ENCODE results near the gene TNFRSF9.
"Not testable (repeated sequence)": the region's sequence is repeated elsewhere in the genome, so short reads cannot be mapped to it uniquely, and the experiment has no call there.

Gene TNFRSF9

DNA sequence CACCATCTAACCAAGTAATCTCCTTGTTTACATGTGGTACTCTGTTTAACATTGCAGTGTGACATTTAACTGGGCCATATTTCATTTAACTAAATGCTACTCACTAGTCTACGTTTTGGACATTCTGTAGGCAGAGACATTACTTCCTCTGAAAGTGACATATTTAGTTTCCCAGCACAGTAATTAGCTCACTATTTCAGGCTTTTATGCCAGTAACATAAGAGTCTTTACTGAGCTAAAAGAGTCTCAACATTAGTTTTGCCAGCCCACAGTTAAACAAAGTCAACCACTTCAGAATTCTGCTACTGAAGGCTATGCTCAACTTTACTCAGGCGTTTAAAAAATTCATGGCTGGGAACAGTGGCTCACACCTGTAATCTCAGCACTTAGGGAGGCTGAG, 2.6 kb upstream of the TNFRSF9 start:
- Mint-ChIP-seq H3K4me3 (no peak overlapping the region), H3K4me1 (ENCODE audit: low read depth) (peaks cover 24% of the 10 kb centered on the region), H3K36me3 (ENCODE audit: low read depth) (no peaks in the 10 kb centered on the region), H3K27ac (no peak overlapping the region), H3K9me3 (no peaks in the 10 kb centered on the region), H3K27me3 (ENCODE audit: low read depth) (peaks cover 25% of the 10 kb centered on the region)

DNA sequence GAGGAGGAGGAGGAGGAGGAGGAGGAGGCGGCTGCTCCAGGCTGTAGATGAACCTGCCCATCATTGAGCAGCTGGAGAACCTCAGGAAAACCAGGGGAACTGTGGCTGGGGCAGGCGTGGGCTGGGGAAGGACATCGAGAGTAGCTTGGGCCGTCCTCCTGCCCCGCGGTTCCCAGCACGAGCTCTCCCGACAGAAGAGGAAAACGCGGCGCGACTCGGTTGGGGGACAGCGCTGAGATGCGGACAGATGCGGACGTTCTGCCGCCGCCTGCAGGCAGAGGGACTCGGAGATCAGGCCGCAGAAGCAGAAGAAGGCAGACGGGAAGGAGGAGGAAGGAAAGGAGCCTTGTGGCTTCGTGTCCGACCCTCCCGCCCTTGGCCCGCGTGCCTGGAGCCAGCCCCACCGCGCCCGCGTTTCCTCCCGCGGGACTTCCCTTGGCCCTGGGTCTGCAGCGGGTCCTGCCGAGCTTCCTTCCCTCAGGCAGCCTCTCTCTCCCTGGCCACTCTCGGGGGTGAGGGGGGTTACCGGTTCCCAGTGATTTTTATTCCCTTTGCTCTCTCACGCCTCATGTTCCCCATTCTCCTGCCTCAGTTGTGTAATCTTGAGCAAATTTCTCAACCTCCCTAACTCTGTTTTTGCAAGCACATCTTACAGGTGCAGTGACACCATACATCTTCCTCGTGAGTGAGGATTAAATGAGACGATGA, 1.7 kb upstream of the TNFRSF9 start:
- Mint-ChIP-seq H3K27ac (peak overlapping the region; percentile 66), H3K9me3 (no peaks in the 10 kb centered on the region), H3K36me3 (ENCODE audit: low read depth) (no peaks in the 10 kb centered on the region), H3K4me1 (ENCODE audit: low read depth) (peaks cover 28% of the 10 kb centered on the region), H3K4me3 (peak overlapping the region; percentile 83), H3K27me3 (ENCODE audit: low read depth) (peaks cover 25% of the 10 kb centered on the region)

DNA sequence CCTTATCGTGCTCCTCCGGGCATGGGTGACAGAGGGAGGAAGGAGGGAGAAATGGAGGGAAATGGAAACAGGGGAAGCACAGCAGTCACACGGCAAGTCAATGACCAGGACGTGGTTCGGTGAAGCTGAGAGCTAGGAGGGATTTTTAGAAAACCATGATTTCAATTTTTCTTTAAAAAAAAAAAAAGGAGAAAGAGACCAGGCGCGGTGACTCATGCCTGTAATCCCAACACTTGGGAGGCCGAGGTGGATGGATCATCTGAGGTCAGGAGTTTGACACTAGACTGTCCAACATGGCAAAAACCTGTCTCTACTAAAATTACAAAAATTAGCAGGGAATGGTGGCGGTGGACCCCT, 776 bp upstream of the TNFRSF9 start:
- peak overlapping the region; percentile 83 for H3K4me3 Mint-ChIP-seq
- H3K27me3 Mint-ChIP-seq (ENCODE audit: low read depth): peaks cover 25% of the 10 kb centered on the region
- H3K4me1 Mint-ChIP-seq (ENCODE audit: low read depth): peaks cover 28% of the 10 kb centered on the region

DNA sequence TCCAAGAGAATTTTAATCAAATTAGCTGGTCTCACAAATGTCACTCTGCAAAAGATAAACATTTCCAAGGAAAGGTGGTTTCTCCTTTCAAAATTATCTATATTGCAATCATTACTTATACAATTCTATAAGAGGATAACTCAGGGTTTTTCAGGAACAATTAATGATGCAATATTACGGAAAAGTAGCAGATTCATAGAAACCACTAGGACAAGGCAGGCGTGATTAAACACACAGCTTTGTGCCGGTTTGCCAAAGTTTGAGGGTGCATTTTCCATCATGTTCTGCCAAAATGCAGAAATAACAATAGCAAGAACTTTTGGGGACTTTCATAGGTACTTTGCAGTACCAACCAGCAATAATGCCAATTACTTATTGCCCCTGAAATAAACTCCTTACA, 605 bp downstream of the TNFRSF9 start:
- Mint-ChIP-seq H3K4me1 (ENCODE audit: low read depth) (peaks cover 28% of the 10 kb centered on the region), H3K27me3 (ENCODE audit: low read depth) (peaks cover 25% of the 10 kb centered on the region)

More for the DNA sequence above, 776 bp upstream of the TNFRSF9 start:
- no peaks in the 10 kb centered on the region for H3K9me3 Mint-ChIP-seq
- no peaks in the 10 kb centered on the region for H3K36me3 Mint-ChIP-seq (ENCODE audit: low read depth)
- H3K27ac Mint-ChIP-seq: peak overlapping the region; percentile 72

DNA sequence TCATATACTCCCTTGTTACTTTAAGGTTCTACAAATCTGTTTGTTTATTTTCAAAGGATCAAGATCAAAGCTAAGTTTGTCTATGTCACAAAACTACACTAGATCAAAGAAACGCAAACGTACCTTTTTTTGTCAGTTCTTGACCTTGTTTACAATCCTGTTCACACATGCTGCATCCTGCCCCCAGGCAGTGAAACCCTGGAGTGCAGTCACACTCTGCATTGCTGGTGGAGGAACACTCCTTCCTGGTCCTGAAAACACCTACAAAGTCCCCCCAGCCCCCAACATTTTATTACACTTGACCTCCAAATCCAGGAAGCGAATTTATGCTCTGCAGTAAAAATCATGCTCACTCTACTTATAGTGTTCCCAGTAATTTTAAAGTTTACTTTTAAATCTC, 2.6 kb downstream of the TNFRSF9 start:
- no peak overlapping the region for H3K27ac Mint-ChIP-seq

More for the DNA sequence above, 605 bp downstream of the TNFRSF9 start:
- H3K27ac Mint-ChIP-seq: no peak overlapping the region
- H3K36me3 Mint-ChIP-seq (ENCODE audit: low read depth): peaks cover 2% of the 10 kb centered on the region
- H3K4me3 Mint-ChIP-seq: no peak overlapping the region
- H3K9me3 Mint-ChIP-seq: no peaks in the 10 kb centered on the region

DNA sequence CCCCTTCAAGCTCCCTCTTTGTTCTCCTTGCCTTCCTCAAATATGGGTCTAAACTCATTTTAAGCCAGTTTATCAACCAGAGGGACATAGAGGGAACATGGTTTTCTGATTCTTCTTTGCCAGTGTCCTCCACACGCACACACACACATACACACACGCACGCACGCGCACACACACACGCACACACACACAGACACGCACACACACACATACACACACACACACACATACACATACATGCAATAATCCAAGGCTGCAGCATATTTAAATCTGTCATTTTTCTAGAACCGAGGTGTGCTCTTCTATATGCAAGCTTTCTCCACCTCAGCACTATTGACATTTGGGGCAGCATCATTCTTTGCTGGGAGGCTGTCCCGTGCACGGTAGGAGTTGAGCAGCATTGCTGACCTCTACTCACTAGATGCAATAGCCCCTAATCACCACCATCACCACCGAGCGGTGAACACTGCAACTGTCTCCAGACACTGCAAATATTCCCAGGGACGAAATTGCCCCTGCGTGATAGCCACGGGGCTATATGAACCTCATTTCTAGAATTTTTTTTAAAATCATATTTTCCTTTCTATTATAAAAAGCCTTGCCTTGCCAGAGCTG, 8.0 kb downstream of the TNFRSF9 start:
- peaks cover 10% of the 10 kb centered on the region for H3K27me3 Mint-ChIP-seq (ENCODE audit: low read depth)
- H3K9me3 Mint-ChIP-seq: no peaks in the 10 kb centered on the region
- no peak overlapping the region for H3K4me3 Mint-ChIP-seq
- no peak overlapping the region for H3K27ac Mint-ChIP-seq
- peaks cover 7% of the 10 kb centered on the region for H3K36me3 Mint-ChIP-seq (ENCODE audit: low read depth)
- H3K4me1 Mint-ChIP-seq (ENCODE audit: low read depth): peaks cover 19% of the 10 kb centered on the region

More for the DNA sequence above, 2.6 kb downstream of the TNFRSF9 start:
- H3K36me3 Mint-ChIP-seq (ENCODE audit: low read depth): peaks cover 5% of the 10 kb centered on the region
- peaks cover 27% of the 10 kb centered on the region for H3K27me3 Mint-ChIP-seq (ENCODE audit: low read depth)
- H3K9me3 Mint-ChIP-seq: no peaks in the 10 kb centered on the region
- H3K4me3 Mint-ChIP-seq: no peak overlapping the region
- peaks cover 26% of the 10 kb centered on the region for H3K4me1 Mint-ChIP-seq (ENCODE audit: low read depth)

DNA sequence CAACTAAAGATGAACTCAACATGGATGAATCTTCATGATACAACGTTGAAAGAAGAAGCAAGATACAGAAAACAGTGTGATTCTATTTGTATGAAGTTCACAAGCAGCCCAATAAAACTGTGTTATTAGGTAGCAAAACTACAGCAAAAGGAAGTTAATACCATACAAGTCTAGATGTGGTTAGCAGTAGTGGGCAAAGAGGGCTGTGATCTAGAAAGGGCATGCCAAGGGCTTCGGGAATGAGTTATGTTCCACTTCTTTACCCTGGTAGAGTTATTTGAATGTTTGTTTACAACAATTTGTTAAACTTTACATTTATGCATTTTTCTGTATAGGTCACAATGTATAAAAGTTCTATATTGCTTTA, 9.2 kb downstream of the TNFRSF9 start:
- peaks cover 7% of the 10 kb centered on the region for H3K36me3 Mint-ChIP-seq (ENCODE audit: low read depth)
- H3K27ac Mint-ChIP-seq: no peak overlapping the region
- H3K9me3 Mint-ChIP-seq: no peaks in the 10 kb centered on the region
- H3K27me3 Mint-ChIP-seq (ENCODE audit: low read depth): peaks cover 11% of the 10 kb centered on the region
- H3K4me3 Mint-ChIP-seq: no peak overlapping the region
- H3K4me1 Mint-ChIP-seq (ENCODE audit: low read depth): peaks cover 19% of the 10 kb centered on the region

DNA sequence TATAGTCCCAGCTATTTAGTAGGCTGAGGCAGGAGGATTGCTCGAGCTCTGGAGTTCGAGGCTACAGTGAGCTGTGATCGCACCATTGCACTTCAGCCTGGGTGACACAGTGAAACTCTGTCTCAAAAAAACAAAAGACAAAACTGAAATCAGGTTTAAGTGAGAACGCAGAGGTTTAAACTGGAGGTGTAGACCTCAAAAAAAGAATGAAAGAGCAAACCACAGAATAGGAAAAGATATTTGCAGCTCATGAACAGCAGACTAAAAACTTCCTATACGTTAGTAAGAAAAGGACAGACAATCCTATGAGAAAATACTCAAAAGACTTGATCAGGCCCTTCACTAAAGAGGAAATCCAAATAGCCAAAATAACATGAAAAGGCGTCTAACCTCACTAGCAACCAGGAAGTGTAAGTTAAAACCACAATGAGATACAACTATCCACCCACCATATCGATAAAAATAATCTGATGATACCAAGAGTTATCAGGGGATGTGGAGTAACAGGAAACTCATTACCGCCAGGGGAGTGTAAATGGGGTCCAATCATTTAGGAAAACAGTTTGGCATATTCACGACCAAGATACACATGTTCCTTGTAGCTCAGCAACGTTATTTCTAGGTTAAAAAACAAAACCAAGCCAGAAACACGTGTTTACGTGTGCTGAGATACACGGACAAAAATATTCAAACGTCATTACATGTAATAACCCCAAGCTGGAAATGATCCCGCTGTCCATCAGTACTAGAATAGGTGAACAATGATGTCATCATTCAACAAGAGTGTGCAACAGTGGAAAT, 9.8 kb downstream of the TNFRSF9 start:
- peak overlapping the region; percentile 68 for H3K27ac Mint-ChIP-seq
- no peaks in the 10 kb centered on the region for H3K9me3 Mint-ChIP-seq
- H3K36me3 Mint-ChIP-seq (ENCODE audit: low read depth): peaks cover 7% of the 10 kb centered on the region
- H3K4me3 Mint-ChIP-seq: peak overlapping the region; percentile 30
- H3K4me1 Mint-ChIP-seq (ENCODE audit: low read depth): peaks cover 19% of the 10 kb centered on the region
- H3K27me3 Mint-ChIP-seq (ENCODE audit: low read depth): peaks cover 11% of the 10 kb centered on the region

DNA sequence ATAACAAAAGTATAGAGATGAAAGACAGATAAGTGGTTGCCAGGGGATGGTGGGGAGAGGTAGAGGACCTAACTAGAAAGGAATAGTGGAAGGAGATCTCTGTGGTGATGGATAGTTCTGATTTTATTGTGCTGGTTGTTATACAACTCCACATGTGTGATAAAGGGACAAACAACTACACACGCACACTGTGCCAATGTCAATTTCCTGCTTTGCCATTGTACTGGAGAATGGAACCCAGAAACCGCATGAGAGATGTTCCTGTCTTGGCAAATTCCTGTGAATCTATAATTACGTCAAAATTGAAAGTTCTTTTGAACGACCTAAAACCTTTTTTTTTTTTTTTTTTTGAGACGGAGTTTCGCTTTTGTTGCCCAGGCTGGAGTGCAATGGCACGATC, 11.0 kb downstream of the TNFRSF9 start:
- Mint-ChIP-seq H3K9me3 (no peaks in the 10 kb centered on the region), H3K4me3 (peak overlapping the region; percentile 23), H3K27me3 (ENCODE audit: low read depth) (peaks cover 8% of the 10 kb centered on the region), H3K36me3 (ENCODE audit: low read depth) (peaks cover 3% of the 10 kb centered on the region), H3K27ac (no peak overlapping the region), H3K4me1 (ENCODE audit: low read depth) (peaks cover 19% of the 10 kb centered on the region)

DNA sequence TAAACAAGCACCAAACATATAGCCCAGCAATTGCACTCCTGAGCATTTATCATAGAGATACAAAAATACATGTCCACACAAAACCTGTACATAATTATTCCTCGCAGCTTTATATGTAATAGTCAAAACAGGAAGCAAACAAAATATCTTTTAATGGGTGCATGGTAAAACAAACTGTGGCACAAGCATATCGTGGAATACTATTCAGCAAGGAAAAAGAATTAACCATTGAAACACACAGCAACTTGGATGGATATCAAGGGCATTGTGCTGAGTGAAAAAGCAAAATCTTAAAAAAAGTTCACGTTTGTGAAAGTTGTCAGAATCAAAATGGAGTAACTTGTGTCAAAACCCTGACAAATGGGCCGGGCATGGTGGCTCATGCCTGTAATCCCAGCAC, 12.4 kb downstream of the TNFRSF9 start:
- no peak overlapping the region for H3K27ac Mint-ChIP-seq
- peaks cover 19% of the 10 kb centered on the region for H3K4me1 Mint-ChIP-seq (ENCODE audit: low read depth)
- H3K4me3 Mint-ChIP-seq: no peak overlapping the region
- H3K27me3 Mint-ChIP-seq (ENCODE audit: low read depth): peaks cover 7% of the 10 kb centered on the region
- no peaks in the 10 kb centered on the region for H3K9me3 Mint-ChIP-seq
- peaks cover 2% of the 10 kb centered on the region for H3K36me3 Mint-ChIP-seq (ENCODE audit: low read depth)

DNA sequence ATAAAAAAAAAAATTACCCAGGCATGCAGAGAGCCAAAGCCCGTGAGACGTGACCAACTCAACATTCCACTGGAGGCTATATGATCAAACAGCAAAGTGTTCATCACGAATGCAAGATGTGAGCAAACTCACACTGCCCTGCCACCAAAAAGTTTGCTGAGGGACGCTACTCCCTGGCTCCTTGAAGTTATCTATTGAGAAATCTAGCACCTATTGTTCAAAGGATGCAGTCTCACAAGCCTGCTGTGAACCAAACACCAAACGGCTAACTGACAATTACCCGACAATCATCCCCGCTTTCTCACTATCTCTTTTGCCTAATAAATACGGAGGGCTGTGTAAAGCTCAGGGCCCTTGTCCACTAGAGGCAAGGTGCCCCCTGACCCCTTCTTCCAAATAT, 13.6 kb downstream of the TNFRSF9 start:
- not testable (repeated sequence) for H3K27ac Mint-ChIP-seq; H3K36me3 Mint-ChIP-seq (ENCODE audit: low read depth); H3K27me3 Mint-ChIP-seq (ENCODE audit: low read depth); H3K9me3 Mint-ChIP-seq; H3K4me3 Mint-ChIP-seq
- peaks cover 19% of the 10 kb centered on the region for H3K4me1 Mint-ChIP-seq (ENCODE audit: low read depth)

DNA sequence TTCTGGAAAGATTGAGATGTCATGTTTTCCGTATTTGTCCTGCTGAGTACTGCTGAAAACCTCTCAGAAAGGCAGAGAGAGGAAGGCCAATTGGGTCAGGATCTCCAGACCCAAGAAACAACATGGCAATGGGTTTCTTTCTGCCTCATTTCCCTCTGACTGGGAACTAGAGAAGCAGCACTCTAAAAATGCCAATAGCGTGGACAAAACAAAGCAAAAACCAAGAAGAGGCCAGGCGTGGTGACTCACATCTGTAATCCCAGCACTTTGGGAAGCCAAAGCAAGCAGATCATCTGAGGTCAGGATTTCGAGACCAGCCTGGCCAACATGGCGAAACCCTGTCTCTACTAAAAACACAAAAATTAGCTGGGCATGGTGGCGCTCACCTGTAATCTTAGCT, 18.3 kb downstream of the TNFRSF9 start:
- Mint-ChIP-seq H3K4me1 (ENCODE audit: low read depth) (peaks cover 8% of the 10 kb centered on the region), H3K36me3 (ENCODE audit: low read depth) (no peaks in the 10 kb centered on the region), H3K4me3 (no peak overlapping the region), H3K27ac (no peak overlapping the region), H3K27me3 (ENCODE audit: low read depth) (no peaks in the 10 kb centered on the region), H3K9me3 (no peaks in the 10 kb centered on the region)

DNA sequence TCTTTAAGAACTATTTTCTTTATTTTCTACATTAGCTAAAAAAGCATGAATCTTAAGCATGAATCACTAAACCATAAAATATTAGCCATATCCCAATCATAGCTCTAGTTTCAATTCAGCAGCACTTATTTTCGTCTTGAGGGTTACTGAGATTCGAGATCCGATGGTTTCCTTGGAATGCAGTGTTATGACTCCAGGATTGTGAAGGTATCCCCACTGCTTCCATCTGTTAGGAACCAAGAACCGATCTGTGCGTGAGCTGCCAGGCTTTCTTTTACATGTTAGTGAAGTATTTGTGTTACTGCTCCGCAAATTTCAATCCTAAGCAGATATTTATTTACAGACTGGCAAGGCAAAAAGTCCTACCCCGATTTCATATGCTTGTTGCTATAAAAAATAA, 18.8 kb downstream of the TNFRSF9 start:
- peaks cover 8% of the 10 kb centered on the region for H3K4me1 Mint-ChIP-seq (ENCODE audit: low read depth)
- no peak overlapping the region for H3K27ac Mint-ChIP-seq
- no peaks in the 10 kb centered on the region for H3K9me3 Mint-ChIP-seq
- no peak overlapping the region for H3K4me3 Mint-ChIP-seq
- no peaks in the 10 kb centered on the region for H3K36me3 Mint-ChIP-seq (ENCODE audit: low read depth)
- no peaks in the 10 kb centered on the region for H3K27me3 Mint-ChIP-seq (ENCODE audit: low read depth)

DNA sequence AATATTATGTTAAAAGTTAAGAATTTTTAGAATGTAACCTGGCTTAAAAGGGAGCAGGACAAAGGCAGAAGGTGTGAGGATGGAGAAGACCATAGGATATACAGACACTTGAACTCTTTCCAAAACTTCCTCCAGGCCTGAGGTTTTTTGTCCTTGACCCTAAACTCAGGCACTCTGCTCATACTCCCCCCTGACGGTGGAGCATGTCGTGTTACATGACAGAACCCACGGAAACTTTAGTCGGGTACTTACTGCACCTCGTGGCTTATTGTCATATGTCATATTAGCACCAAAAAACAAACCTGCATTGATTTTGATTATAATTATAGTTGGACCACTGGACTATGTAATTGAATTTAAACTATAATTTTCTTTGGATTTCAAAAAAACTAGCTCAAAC, 20.8 kb downstream of the TNFRSF9 start:
- no peaks in the 10 kb centered on the region for H3K36me3 Mint-ChIP-seq (ENCODE audit: low read depth)
- H3K27me3 Mint-ChIP-seq (ENCODE audit: low read depth): no peaks in the 10 kb centered on the region
- no peaks in the 10 kb centered on the region for H3K9me3 Mint-ChIP-seq
- H3K4me3 Mint-ChIP-seq: no peak overlapping the region
- no peak overlapping the region for H3K27ac Mint-ChIP-seq
- peaks cover 8% of the 10 kb centered on the region for H3K4me1 Mint-ChIP-seq (ENCODE audit: low read depth)

DNA sequence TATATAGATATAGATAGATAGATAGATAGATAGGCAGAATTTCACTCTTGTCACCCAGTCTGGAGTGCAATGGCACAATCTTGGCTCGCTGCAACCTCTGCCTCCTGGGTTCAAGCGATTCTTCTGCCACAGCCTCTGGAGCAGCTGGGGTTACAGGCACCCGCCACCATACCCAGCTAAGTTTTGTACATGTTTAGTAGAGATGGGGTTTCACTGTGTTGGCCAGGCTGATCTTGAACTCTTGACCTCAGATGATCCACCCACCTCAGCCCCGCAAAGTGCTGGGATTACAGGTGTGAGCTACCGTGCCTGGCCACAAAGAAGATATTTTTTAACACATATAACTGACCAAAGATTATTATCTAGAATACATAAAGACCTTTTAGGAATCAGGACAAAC, 22.7 kb downstream of the TNFRSF9 start:
- not testable (repeated sequence) for H3K9me3 Mint-ChIP-seq; H3K27ac Mint-ChIP-seq; H3K36me3 Mint-ChIP-seq (ENCODE audit: low read depth); H3K4me3 Mint-ChIP-seq; H3K27me3 Mint-ChIP-seq (ENCODE audit: low read depth); H3K4me1 Mint-ChIP-seq (ENCODE audit: low read depth)
